A549 treated with CpdA at 1 μM for 4 hours (cell line): ENCODE measurements around the gene MLH3. TPM values are rescaled to one million over a fixed set of nuclear protein-coding genes. Genes with fewer than 3 reads are reported as not detected.

Experiments
- total RNA-seq: library from RNA; stranded (reverse); fragments of 200-300 nt; extraction: Qiagen RNA extraction; gene quantifications from 5 replicates; pipeline ENCODE4 v1.2.3, GENCODE V29; 2022; ENCODE audit warnings: low read depth

Gene MLH3
- total RNA-seq: 12.0 to 19.7 TPM (median 17.4 TPM) in 5 replicates

GRCh38 chr14:75050852-75051555 lies at the start of gene MLH3:
MLH3 (minus strand) TSS chr14:75051467; CDS start chr14:75049655, 1,812 bp downstream.

DNA sequence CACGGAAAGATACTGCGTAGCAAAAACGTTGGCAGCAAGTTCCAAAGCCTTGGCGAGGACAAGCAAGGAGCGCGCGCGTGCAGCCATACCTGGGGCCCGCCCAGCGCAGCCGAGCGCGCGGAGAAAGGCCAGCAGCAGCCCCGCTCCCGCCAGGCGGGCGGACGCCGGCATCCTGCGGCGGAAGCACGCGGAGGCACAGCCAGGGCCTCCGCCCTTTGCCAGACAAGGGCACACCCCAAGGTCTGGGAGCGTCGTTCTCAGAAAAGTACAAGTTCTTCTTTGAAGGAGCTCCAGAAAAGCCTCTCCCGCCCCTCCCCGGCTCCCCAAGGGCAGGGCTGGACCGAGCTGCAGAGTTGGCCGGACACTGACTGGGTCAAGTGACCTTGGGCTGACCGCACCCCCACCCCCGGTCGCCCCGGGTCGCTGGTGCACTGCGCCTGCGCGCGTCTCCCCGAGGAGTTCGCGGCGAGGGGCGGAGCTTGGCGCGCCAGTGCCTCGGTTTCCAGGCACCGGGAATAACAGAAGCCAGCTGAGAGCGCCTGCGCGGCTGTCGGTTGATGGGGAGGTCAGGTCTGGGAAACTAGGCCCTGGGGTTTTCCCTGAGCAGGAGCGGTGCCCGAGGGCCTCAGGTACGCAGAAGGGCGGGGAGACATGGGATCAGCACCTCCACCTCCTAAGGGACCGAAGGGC lies 18.0 kb upstream of the MLH3 start, which contains the start of gene ZC2HC1C:
TSS of gene ZC2HC1C (plus strand) at position 521 of the 690 bp plus-strand sequence. CDS start 933 bp downstream, outside the sequence.

DNA sequence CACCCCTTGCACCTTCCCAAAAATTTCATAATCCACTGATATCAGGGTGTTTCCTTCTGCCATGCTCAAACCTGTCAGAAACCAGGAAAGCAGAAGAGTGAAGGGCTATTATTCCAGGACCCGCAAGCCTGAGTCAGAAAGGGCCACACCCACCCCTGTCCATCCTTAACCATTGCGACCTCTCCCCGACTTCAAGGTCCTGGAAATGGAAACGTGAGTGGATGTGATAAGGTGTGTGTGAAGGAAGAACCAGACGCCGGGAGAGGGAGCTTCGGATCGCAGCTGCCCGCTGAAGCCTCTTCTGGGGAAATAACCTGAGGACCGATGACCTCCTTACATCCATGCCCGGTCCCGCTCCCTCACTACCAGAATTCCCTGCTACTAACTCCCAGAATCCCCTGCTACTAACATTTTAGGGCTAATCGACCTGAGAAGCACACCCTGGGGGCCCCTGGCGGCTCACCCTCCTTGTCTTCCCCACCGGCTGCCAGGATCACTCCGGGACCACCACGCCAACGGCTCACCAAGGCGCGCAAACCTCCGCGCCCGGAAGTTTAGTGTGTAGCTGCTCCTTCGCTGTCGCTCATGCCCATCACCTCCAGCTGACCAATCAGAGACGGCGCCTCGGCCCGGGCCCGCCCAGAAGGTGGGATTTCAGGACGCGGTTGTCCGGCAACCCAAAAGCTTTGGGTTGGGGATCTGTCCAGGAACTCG lies 12.4 kb upstream of the MLH3 start, which contains the start of gene ACYP1:
TSS of gene ACYP1 (minus strand) at position 534 of the 714 bp plus-strand sequence. CDS start at position 63, 471 bp downstream.

DNA sequence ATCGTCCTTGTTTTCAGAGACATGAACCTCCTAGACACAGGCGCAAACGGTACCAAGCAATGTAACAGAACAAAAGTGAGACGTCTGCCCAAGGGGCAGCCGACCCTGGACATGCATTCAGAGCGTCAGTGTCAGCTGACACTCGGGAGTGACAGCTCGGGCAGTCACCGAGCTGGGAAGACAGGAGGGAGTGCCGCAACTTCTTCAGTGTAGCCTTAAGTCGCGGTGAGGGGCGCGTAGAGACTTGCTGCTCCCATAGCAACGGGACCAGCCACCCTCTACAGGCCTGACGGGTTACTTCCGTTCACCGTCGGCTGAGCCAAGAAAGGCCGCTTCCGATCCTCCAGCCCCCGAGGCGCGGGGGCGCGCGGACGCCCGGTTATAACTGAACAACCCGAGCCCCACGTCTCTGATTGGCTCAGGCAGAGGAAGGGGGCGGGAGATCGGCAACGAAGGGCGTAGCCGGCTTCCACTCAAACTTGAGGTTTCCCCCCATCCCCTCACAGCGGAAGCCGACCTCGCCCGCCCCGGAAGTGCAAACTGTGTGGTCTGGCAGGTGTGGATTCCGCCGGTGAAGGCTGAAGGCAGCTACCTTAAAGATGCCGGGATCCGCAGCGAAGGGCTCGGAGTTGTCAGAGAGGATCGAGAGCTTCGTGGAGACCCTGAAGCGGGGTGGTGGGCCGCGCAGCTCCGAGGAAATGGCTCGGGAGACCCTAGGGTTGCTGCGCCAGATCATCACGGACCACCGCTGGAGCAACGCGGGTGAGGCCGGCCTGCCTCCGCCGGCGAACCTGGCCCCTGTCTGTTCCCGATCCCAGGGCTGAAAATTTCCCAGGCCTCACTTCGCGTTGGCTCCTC lies 48.6 kb downstream of the MLH3 start, which contains the start of gene EIF2B2:
TSS of gene EIF2B2 (plus strand) at position 530 of the 858 bp plus-strand sequence. CDS start at position 600, 70 bp downstream.

Other genes with a start within 250 kb of the MLH3 start
- not detected in 5 replicates for gene PROX2, start 175.3 kb downstream of the MLH3 start, total RNA-seq
- gene DLST, start 169.6 kb downstream of the MLH3 start, total RNA-seq: 92.4 to 99.9 TPM (median 97.6 TPM) in 5 replicates
- 0.23 to 0.82 TPM (median 0.50 TPM) in 5 replicates for gene RPS6KL1, start 128.2 kb downstream of the MLH3 start, total RNA-seq
- gene PGF, start 95.9 kb downstream of the MLH3 start, total RNA-seq: 1.7 to 3.8 TPM (median 3.5 TPM) in 5 replicates
- 71.4 to 82.3 TPM (median 76.3 TPM) in 5 replicates for gene EIF2B2, start 48.5 kb downstream of the MLH3 start, total RNA-seq
- 21.3 to 25.2 TPM (median 23.6 TPM) in 5 replicates for gene ACYP1, start 12.6 kb upstream of the MLH3 start, total RNA-seq
- gene ZC2HC1C, start 18.2 kb upstream of the MLH3 start, total RNA-seq: 2.2 to 3.1 TPM (median 2.8 TPM) in 5 replicates
- gene NEK9, start 75.6 kb upstream of the MLH3 start, total RNA-seq: 30.0 to 34.4 TPM (median 32.0 TPM) in 5 replicates
- 251 to 318 TPM (median 272 TPM) in 5 replicates for gene TMED10, start 125.1 kb upstream of the MLH3 start, total RNA-seq
- gene FOS, start 227.4 kb upstream of the MLH3 start, total RNA-seq: 5.8 to 8.9 TPM (median 8.2 TPM) in 5 replicates